Upper lobe of left lung (tissue), 4 donors: ENCODE measurements around the gene SSR3.

Experiments used
- POLR2A ChIP-seq, 4 donors: fragments of 450-650 bp; IDR thresholded peaks; one replicate each; pipeline ENCODE4 v1.5.1; 2016 to 2017; ENCODE audit warnings: antibody characterized with exemption in 4 of 4, mild to moderate bottlenecking in 2 of 4
- POLR2AphosphoS5 ChIP-seq, 2 donors: sonication (generic); formaldehyde crosslinking; IDR thresholded peaks; one replicate each; pipeline ENCODE4 v1.5.1; 2017; ENCODE audit warnings: antibody characterized with exemption in 2 of 2
- TF ChIP-seq, protein P1 (sequence below), 6 experiments: fragments of 450-650 bp in 4 of 6; fragments of 200-600 bp in 2 of 6; sonication (generic) in 2 of 6; IDR thresholded peaks; one replicate each; pipeline ENCODE4 v1.5.1; 2016 to 2019; ENCODE audit warnings: antibody characterized with exemption in 6 of 6

DNA sequence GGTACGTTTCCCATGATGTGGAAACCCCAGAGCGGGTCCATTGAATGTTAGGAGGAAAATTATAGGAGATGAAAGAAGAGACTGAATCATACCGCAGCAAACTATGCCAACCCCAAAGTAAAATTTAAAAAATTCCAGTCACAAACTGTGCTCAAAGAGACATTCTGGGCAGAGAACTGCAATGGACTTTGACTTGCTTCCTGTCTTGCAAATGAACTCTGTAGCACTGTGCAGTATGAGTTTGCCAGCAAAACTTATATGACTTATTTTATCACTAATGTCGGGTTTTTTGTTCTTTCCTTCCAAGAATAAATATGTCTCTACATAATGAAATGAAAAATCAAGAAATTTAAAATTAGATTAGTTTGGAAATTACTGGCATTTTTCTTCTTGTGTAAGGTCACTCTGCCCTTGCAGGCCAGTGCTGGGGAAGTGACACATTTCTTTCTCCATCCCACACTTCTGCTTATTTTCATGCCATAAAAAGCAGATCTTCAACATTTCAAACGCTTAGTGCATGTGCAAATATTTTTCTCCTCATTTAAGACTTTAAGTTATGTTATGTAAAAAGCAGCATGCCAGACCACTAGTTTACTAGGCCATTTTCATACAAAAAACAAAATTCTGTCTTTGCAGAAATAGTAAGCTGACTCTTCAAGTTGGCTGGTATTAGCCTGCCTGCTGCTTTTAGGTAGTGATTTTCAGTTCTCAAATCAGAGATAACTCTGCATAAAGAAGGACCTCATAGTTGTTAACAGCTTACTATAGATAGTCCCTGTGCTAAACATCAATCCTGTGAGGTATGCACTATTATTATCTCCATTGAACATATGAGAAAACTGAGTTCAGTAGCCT, 32.2 kb upstream of the SSR3 start:
- TF ChIP-seq, protein P1, sequence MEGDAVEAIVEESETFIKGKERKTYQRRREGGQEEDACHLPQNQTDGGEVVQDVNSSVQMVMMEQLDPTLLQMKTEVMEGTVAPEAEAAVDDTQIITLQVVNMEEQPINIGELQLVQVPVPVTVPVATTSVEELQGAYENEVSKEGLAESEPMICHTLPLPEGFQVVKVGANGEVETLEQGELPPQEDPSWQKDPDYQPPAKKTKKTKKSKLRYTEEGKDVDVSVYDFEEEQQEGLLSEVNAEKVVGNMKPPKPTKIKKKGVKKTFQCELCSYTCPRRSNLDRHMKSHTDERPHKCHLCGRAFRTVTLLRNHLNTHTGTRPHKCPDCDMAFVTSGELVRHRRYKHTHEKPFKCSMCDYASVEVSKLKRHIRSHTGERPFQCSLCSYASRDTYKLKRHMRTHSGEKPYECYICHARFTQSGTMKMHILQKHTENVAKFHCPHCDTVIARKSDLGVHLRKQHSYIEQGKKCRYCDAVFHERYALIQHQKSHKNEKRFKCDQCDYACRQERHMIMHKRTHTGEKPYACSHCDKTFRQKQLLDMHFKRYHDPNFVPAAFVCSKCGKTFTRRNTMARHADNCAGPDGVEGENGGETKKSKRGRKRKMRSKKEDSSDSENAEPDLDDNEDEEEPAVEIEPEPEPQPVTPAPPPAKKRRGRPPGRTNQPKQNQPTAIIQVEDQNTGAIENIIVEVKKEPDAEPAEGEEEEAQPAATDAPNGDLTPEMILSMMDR (IDR thresholded peaks at IDR 0.05), result no peak
- TF ChIP-seq POLR2A (IDR thresholded peaks at IDR 0.05) (no peak), POLR2AphosphoS5 (IDR thresholded peaks at IDR 0.05) (no peak)
